Nephron (organoid): ENCODE data around the gene LCMT1.
"Not testable (repeated sequence)": the region's sequence is repeated elsewhere in the genome, so short reads cannot be mapped to it uniquely, and the experiment has no call there.

ENCODE experiments used
- H3K27ac Mint-ChIP-seq, 3 experiments: 2 replicates each; pipeline ENCODE4 v1.8.0; 2020; ENCODE audit warnings: mixed read lengths in 3 of 3, mild to moderate bottlenecking in 2 of 3, moderate library complexity in 1 of 3
- H3K27me3 Mint-ChIP-seq: 2 replicates; pipeline ENCODE4 v1.8.0; 2021; ENCODE audit warnings: low read depth, mild to moderate bottlenecking, moderate library complexity, mixed read lengths
- H3K36me3 Mint-ChIP-seq: 2 replicates; pipeline ENCODE4 v1.8.0; 2020; ENCODE audit warnings: low read depth, mixed read lengths
- H3K4me1 Mint-ChIP-seq: 2 replicates; pipeline ENCODE4 v1.8.0; 2020; ENCODE audit warnings: mixed read lengths
- H3K4me3 Mint-ChIP-seq, 3 experiments: 2 replicates each; pipeline ENCODE4 v1.8.0; 2020; ENCODE audit warnings: mild to moderate bottlenecking in 3 of 3, mixed read lengths in 3 of 3, moderate library complexity in 2 of 3
- H3K9me3 Mint-ChIP-seq: 2 replicates; pipeline ENCODE4 v1.8.0; 2020; ENCODE audit warnings: mixed read lengths
- CTCF ChIP-seq, 3 experiments: fragments of 200-600 bp; sonication (generic); IDR thresholded peaks; one replicate each; pipeline ENCODE4 v1.5.0; 2021; ENCODE audit warnings: antibody characterized with exemption in 3 of 3; ENCODE audit not compliant: unreplicated experiment in 3 of 3

LCMT1 gene

GRCh38 chr16:25165284-25165683 is 53.7 kb downstream of the LCMT1 start:
- H3K27ac Mint-ChIP-seq: no peak overlapping the region
- H3K4me1 Mint-ChIP-seq: no peaks in the 10 kb centered on the region
- H3K36me3 Mint-ChIP-seq: peaks cover 74% of the 10 kb centered on the region
- no peaks in the 10 kb centered on the region for H3K9me3 Mint-ChIP-seq
- no peak overlapping the region for H3K4me3 Mint-ChIP-seq
- TF ChIP-seq CTCF (IDR thresholded peaks at IDR 0.05; ENCODE audit: unreplicated experiment in 3 of 3): no peak
- no peaks in the 10 kb centered on the region for H3K27me3 Mint-ChIP-seq

- not testable (repeated sequence) for H3K27me3 Mint-ChIP-seq, H3K4me1 Mint-ChIP-seq, H3K9me3 Mint-ChIP-seq, H3K4me3 Mint-ChIP-seq, H3K27ac Mint-ChIP-seq
- H3K36me3 Mint-ChIP-seq: peaks cover 74% of the 10 kb centered on the region
Measured at GRCh38 chr16:25167920-25168319, 56.4 kb downstream of the LCMT1 start.

- Mint-ChIP-seq H3K9me3 (no peaks in the 10 kb centered on the region), H3K27ac (no peak overlapping the region), H3K27me3 (no peaks in the 10 kb centered on the region), H3K4me1 (no peaks in the 10 kb centered on the region), H3K36me3 (peaks cover 57% of the 10 kb centered on the region), H3K4me3 (no peak overlapping the region)
- TF ChIP-seq CTCF (IDR thresholded peaks at IDR 0.05; ENCODE audit: unreplicated experiment in 3 of 3): no peak
Measured at GRCh38 chr16:25171390-25171789, 59.8 kb downstream of the LCMT1 start.

GRCh38 chr16:25172831-25173230 is 61.3 kb downstream of the LCMT1 start:
- no peaks in the 10 kb centered on the region for H3K27me3 Mint-ChIP-seq
- H3K27ac Mint-ChIP-seq: no peak overlapping the region
- H3K9me3 Mint-ChIP-seq: no peaks in the 10 kb centered on the region
- peaks cover 54% of the 10 kb centered on the region for H3K36me3 Mint-ChIP-seq
- TF ChIP-seq CTCF (IDR thresholded peaks at IDR 0.05; ENCODE audit: unreplicated experiment in 3 of 3): no peak
- no peaks in the 10 kb centered on the region for H3K4me1 Mint-ChIP-seq
- no peak overlapping the region for H3K4me3 Mint-ChIP-seq

- no peaks in the 10 kb centered on the region for H3K27me3 Mint-ChIP-seq
- H3K4me1 Mint-ChIP-seq: no peaks in the 10 kb centered on the region
- H3K9me3 Mint-ChIP-seq: no peaks in the 10 kb centered on the region
- H3K36me3 Mint-ChIP-seq: peaks cover 55% of the 10 kb centered on the region
- H3K4me3 Mint-ChIP-seq: no peak overlapping the region
- TF ChIP-seq CTCF (IDR thresholded peaks at IDR 0.05; ENCODE audit: unreplicated experiment in 3 of 3): no peak
- H3K27ac Mint-ChIP-seq: no peak overlapping the region
Measured at GRCh38 chr16:25174285-25174684, 62.7 kb downstream of the LCMT1 start.

- Mint-ChIP-seq H3K27me3 (no peaks in the 10 kb centered on the region), H3K9me3 (no peaks in the 10 kb centered on the region), H3K27ac (no peak overlapping the region), H3K4me1 (no peaks in the 10 kb centered on the region), H3K4me3 (no peak overlapping the region), H3K36me3 (peaks cover 39% of the 10 kb centered on the region)
- TF ChIP-seq CTCF (IDR thresholded peaks at IDR 0.05; ENCODE audit: unreplicated experiment in 3 of 3): no peak
Measured at GRCh38 chr16:25176136-25176535, 64.6 kb downstream of the LCMT1 start.

- Mint-ChIP-seq H3K27me3 (no peaks in the 10 kb centered on the region), H3K9me3 (no peaks in the 10 kb centered on the region), H3K36me3 (peaks cover 31% of the 10 kb centered on the region), H3K4me1 (no peaks in the 10 kb centered on the region), H3K4me3 (no peak overlapping the region), H3K27ac (no peak overlapping the region)
- TF ChIP-seq CTCF (IDR thresholded peaks at IDR 0.05; ENCODE audit: unreplicated experiment in 3 of 3): no peak
Measured at GRCh38 chr16:25177512-25177830, 65.9 kb downstream of the LCMT1 start.
